HEK293T (cell line): ENCODE results near the gene RTTN.

Source experiments
- CTCF ChIA-PET: fragments of 350-600 bp; formaldehyde crosslinking; extraction: SDS; loops from one replicate; lab custom pipeline; 2021; ENCODE audit warnings: antibody characterized with exemption, inconsistent platforms; lab: Yijun Ruan, JAX
- POLR2A ChIA-PET: fragments of 350-600 bp; formaldehyde crosslinking; extraction: SDS; loops from one replicate; lab custom pipeline; 2020; ENCODE audit warnings: antibody characterized with exemption, inconsistent platforms; lab: Yijun Ruan, JAX
- DNase-seq: peaks from one replicate; pipeline ENCODE4 v3.0.0; 2012; ENCODE audit warnings: mixed read lengths; ENCODE audit errors: extremely low spot score
- ARNT ChIP-seq: fragments of 450-650 bp; IDR thresholded peaks from 2 replicates; pipeline ENCODE4 v1.6.1; 2017; ENCODE audit warnings: mild to moderate bottlenecking
- BHLHE40 ChIP-seq: fragments of 450-650 bp; IDR thresholded peaks from 2 replicates; pipeline ENCODE4 v1.6.1; 2016; ENCODE audit warnings: mild to moderate bottlenecking, moderate library complexity, borderline replicate concordance
- CTBP1 ChIP-seq: fragments of 450-650 bp; IDR thresholded peaks from 2 replicates; pipeline ENCODE4 v1.6.1; 2016; ENCODE audit warnings: borderline replicate concordance
- ELF4 ChIP-seq: fragments of 450-650 bp; IDR thresholded peaks from 2 replicates; pipeline ENCODE4 v1.6.1; 2017; ENCODE audit warnings: antibody characterized with exemption
- FOXA1 ChIP-seq: fragments of 450-650 bp; IDR thresholded peaks from 2 replicates; pipeline ENCODE4 v1.6.1; 2016; ENCODE audit warnings: mild to moderate bottlenecking
- FOXK2 ChIP-seq: fragments of 450-650 bp; IDR thresholded peaks from 2 replicates; pipeline ENCODE4 v1.6.1; 2016; ENCODE audit warnings: mild to moderate bottlenecking
- FOXM1 ChIP-seq: fragments of 450-650 bp; IDR thresholded peaks from 2 replicates; pipeline ENCODE4 v1.6.1; 2017; ENCODE audit warnings: mild to moderate bottlenecking, borderline replicate concordance
- HDGF ChIP-seq: fragments of 450-650 bp; IDR thresholded peaks from 2 replicates; pipeline ENCODE4 v1.6.1; 2017; ENCODE audit warnings: antibody characterized with exemption, borderline replicate concordance
- L3MBTL2 ChIP-seq: fragments of 450-650 bp; conservative IDR thresholded peaks from 2 replicates; pipeline ENCODE4 v1.6.1; 2016; ENCODE audit warnings: mild to moderate bottlenecking
- LEF1 ChIP-seq: fragments of 450-650 bp; IDR thresholded peaks from 2 replicates; pipeline ENCODE4 v1.6.1; 2017; ENCODE audit warnings: mild to moderate bottlenecking, borderline replicate concordance
- NFRKB ChIP-seq: fragments of 450-650 bp; IDR thresholded peaks from 2 replicates; pipeline ENCODE4 v1.6.1; 2016; ENCODE audit warnings: mild to moderate bottlenecking, moderate library complexity
- SP1 ChIP-seq: fragments of 450-650 bp; IDR thresholded peaks from 2 replicates; pipeline ENCODE4 v1.6.1; 2017
- SUZ12 ChIP-seq: fragments of 450-650 bp; IDR thresholded peaks from 2 replicates; pipeline ENCODE4 v1.6.1; 2016; ENCODE audit warnings: mild to moderate bottlenecking
- TARDBP ChIP-seq: fragments of 450-650 bp; IDR thresholded peaks from 2 replicates; pipeline ENCODE4 v1.6.1; 2016
- ZNF384 ChIP-seq: fragments of 450-650 bp; IDR thresholded peaks from 2 replicates; pipeline ENCODE4 v1.6.1; 2016
- TF ChIP-seq, protein P1 (sequence below): fragments of 450-650 bp; IDR thresholded peaks from 2 replicates; pipeline ENCODE4 v1.6.1; 2016

Gene RTTN

DNA sequence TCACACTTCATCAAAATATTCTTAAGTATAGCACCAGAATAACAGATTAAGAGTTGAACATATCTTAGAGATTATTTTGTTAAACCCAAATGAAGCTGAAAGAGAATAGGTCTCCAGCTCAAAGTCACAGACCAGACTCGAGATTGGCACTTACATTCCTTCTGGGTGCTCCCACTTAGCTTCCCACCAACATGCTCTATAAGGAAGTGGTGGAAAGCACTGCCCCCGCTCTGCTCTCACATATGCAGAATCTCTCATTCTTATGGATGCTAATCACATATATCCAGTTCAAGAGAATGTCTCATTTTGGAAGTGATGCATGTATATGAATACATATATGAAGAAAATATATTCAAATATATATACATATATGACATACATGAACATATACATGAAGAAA, 186.4 kb downstream of the RTTN start:
- ChIA-PET POLR2A (no interaction called here), CTCF (no interaction called here)
- DNase-seq, result no peak
- TF ChIP-seq NFRKB (no peak), SP1 (no peak), LEF1 (no peak), TARDBP (no peak), ARNT (no peak), FOXK2 (no peak), SUZ12 (no peak), CTBP1 (no peak), HDGF (no peak), FOXA1 (no peak), BHLHE40 (no peak)
- TF ChIP-seq, protein P1, sequence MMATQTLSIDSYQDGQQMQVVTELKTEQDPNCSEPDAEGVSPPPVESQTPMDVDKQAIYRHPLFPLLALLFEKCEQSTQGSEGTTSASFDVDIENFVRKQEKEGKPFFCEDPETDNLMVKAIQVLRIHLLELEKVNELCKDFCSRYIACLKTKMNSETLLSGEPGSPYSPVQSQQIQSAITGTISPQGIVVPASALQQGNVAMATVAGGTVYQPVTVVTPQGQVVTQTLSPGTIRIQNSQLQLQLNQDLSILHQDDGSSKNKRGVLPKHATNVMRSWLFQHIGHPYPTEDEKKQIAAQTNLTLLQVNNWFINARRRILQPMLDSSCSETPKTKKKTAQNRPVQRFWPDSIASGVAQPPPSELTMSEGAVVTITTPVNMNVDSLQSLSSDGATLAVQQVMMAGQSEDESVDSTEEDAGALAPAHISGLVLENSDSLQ, result no peak

DNA sequence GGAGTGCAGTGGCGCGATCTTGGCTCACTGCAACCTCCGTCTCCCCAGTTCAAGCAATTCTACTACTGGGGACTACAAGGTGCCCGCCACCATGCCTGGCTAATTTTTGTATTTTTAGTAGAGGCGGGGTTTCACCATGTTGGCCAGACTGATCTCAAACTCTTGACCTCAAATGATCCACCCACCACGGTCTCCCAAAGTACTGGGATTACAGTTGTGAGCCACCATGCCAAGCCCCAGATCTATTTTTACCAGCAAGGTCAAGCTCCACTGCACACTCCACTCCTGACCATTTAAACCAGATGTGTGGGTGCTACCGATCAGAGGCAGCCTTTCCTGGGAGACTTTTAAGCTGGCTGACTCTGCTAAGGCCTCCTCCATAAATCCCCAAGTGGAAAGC, 190.4 kb downstream of the RTTN start:
- CTCF ChIA-PET, result no interaction called here
- no peak for DNase-seq
- no peak for TF ChIP-seq L3MBTL2
- POLR2A ChIA-PET, result no interaction called here

DNA sequence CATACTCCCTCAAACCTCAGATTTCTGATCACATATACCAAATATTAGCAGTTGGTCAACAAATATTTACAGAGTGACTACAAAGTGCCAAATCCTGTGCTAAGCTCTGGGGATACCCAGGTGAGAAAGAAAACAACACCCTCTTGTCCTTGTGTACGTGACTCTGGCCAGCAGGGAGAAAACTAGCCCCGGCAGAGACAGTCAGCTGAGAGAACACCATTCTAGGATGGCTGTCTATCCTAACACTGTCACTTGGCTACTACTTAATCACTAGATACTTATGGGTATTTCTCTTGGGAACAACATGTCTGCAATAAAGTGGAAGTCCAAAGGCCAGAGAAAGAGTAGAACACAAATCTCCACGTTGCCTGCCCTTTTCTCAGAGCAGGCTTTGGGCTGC, 199.9 kb downstream of the RTTN start:
- TF ChIP-seq SP1, result no peak
- no peak for TF ChIP-seq FOXK2
- TF ChIP-seq ARNT, result no peak
- TF ChIP-seq NFRKB, result no peak
- TF ChIP-seq ELF4, result no peak
- no peak for TF ChIP-seq L3MBTL2
- no peak for TF ChIP-seq ZNF384
- TF ChIP-seq SUZ12, result no peak
- no peak for TF ChIP-seq FOXA1
- TF ChIP-seq BHLHE40, result no peak
- TF ChIP-seq FOXM1, result no peak
- TF ChIP-seq LEF1, result no peak
- no peak for TF ChIP-seq TARDBP
- TF ChIP-seq, protein P1, result no peak
- TF ChIP-seq HDGF, result no peak
- DNase-seq, result no peak
- CTCF ChIA-PET, result no interaction called here
- POLR2A ChIA-PET, result no interaction called here

DNA sequence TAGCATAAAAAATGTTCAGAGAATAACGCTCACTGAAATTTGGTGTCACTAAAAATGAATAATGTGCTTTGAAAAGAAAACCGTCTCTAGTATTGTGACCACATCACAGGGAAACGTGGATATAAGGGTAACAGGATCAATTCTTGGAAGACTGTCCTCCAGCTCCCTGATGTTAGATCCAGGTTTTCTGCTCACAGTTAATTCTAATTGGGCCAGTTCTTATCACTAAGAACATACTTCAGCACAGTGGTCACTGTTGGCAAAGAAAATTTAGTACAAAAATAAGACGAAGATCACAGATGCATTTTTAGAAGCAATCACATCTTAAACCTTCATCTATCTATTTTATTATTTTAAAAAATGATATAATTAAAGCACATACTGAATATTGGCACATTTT, 200.8 kb downstream of the RTTN start:
- DNase-seq, result no peak
- ChIA-PET POLR2A (no interaction called here), CTCF (no interaction called here)
- no peak for TF ChIP-seq TARDBP

DNA sequence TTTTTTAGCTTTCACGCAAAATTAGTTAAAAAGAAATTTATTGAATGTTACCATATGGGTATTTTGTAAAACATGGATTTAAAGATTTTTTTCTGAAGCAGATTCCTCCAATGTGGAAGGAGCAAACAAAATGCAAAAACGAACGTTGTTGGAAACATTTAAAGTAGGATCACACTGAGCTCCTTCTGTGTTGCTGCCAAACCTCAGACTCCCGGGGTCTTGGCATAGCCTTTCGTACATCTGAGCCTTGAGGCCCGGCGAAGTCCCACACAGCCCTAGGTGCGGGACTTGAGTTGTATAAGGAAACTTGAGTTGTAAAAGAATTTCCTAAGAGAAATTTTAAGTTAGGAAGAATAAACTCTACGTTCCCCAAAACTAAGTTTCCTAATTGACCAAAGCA, 205.8 kb downstream of the RTTN start:
- CTCF ChIA-PET, result no interaction called here

DNA sequence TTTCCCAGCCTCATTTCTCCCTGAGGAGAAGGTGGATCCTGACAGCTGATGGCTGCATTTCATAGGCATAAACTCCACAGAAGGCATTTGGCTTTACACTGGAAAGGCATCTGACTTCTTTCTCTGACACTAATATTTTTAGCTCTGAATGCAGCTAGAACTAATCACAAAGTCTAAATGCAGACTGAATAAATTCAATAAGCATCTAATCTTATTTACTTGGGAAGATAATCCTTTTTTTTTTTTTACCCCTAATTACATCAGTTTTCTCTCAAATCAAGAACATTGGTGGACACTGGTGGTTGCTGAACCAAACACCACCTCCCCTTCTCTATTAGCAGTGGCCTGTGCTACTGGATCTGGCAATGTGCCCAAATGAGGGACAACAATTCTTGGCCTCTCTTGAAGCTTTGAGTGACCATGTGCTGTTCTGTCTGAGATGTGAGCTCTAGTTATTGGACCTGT, 206.9 kb downstream of the RTTN start:
- CTCF ChIA-PET, result no interaction called here
- TF ChIP-seq HDGF (no peak), LEF1 (no peak), FOXA1 (no peak), ZNF384 (no peak), ELF4 (no peak), FOXM1 (no peak), L3MBTL2 (no peak), CTBP1 (no peak), BHLHE40 (no peak), SP1 (no peak), ARNT (no peak), NFRKB (no peak), TARDBP (no peak), FOXK2 (no peak), SUZ12 (no peak)
- TF ChIP-seq, protein P1, result no peak
- no peak for DNase-seq
- POLR2A ChIA-PET, result no interaction called here

More for the DNA sequence above, 205.8 kb downstream of the RTTN start:
- no peak for DNase-seq
- TF ChIP-seq, protein P1, result no peak
- TF ChIP-seq SUZ12 (no peak), FOXA1 (no peak), LEF1 (no peak)
- POLR2A ChIA-PET, result no interaction called here
